ENCODE measurements around the gene ZCCHC24.

The ZCCHC24 gene

DNA sequence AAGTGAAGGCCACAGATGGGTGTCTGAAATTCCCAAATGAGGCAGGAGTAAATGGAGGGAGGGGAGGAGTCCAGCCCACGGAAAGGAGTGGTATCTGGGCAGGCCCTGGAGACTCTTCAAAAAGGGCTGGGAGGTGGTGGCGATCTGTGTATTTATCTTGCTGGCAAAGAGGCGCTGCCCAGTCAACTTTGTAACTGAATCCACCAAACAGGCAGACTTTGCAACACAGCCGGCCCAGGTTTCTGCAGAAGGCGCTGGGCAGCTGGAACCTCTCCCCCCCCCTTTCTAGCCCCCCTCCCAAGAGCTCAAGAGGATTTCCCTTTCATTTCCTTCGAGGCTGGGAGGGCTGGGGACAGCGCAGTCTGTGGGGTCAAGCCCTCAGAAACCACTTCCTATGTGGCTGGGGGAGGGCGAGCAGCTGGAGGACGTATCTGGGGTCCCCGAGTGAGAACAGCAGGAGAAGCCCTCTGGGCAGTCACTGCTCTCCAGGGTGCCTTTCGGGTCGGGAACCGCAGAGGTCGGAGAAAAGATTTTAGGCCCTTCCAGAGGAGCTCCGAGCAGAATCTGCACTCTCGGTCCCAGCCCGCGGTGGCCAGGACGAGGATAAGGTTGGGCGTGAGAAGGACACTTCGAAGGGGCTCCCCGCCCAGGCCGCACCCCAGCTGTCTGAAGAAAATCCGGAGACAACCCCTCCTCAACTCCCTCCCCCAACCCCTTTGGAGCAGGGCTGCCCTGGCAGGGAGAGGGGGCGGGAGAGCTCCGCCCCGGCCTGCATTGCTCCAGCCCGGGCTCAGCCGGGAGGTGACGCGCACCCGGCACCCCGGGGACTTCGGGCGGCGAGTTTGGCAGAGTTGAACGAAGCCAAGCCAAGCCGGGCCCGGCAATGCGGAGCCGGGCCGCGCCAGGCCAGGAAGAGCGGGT is 965 bp downstream of the ZCCHC24 start:
- no peak for FAIRE-seq

DNA sequence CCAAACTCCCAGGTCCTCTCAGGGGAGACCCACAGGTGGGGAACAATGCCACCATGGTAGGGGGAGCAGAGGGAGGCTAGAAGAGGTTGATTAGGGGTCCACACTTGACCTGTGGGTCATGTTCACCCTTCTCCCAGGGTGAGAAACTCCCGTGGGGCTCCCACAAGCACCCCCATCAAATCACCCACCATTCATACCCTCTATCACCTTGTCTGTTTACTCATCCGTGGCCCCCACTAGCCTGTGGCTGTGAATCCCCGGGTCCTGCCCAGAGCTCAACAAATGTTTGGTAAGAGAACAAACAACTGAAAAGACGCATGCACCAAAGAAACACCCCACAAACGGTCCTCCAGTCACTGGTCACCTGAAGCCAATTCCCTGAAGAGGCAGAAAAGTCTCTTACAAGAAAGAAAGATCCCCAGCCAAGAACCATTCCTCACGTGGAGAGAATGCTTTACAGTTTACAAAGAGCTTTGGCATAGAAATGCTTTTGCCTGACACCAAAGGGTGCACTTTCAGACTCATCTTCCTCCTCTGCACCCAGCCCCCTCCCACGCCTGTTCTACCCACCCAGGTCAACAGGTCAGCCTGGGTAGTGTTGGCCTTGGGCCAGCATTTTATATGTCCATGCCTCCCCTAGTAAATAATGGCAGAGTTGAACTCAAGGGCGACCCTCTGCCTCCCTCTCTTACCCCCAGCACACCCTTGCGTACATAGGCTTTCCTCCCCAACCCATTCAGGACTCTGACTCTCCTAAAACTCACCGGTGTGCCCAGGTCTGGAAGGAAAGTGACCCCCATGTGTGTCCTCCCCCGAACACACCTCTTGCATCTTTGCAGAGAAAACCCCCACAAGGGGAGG is 1.9 kb downstream of the ZCCHC24 start:
- FAIRE-seq: no peak

DNA sequence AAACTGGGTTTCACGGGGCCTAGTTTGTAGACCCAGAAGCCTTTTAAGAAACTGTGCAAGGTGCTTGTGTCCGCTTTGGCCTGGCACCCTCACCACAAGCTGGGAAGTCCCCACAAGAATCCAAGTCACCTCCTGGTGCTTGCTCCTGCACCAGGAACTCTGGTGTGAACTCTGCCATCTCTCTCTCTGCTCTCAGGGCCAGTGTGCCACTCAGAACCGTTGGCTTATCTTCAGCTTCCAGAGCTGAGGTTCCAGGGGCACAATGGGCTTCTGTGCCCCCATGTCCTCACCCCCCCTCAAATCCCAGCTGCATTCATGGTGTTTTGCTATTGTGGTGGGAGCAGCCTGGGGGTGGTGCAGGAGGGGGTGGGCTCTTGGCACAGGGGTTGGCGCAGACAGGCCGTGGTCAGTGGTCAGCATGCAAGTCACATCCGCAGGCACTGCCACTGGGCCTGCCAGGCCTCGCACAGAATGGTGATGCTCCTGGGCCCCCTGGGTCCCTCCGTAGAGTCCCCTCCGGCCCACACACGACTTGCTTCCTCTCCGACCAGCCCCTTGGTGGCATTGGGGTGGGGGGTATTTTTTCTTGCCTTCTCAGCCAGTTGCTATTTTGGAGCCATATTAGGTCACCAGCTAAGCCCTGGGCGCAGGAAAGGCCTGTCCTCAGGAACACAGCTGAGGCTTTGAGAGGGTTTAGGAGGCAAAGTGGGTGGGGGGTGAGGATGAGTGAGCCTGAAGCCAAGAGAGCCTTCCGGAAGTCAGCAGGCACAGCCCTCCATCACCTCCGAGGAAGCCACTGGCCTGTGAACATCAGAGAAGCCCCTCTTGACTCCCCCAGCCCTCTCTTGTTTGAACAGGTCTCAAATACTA is 3.0 kb downstream of the ZCCHC24 start:
- FAIRE-seq: no peak

DNA sequence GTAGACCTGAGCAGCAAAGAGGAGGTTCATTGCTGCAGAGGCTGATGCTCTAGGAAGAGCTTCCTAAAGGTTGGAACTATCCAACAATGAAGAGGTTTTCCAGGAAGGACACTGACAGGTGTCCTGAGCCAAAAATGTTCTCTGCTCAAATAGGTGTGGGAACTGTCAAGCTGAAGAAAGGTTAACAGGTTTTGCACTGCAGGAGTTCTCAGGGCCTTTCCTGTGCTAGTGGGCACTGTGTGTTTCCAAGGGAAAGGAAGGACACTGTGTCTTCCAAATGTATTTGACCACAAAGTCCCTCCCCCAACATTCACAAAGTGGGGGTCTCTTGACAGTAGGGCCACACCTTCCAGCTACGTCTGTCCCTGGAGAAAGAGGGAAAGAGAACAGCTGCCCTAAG is 4.0 kb downstream of the ZCCHC24 start:
- no peak for FAIRE-seq

DNA sequence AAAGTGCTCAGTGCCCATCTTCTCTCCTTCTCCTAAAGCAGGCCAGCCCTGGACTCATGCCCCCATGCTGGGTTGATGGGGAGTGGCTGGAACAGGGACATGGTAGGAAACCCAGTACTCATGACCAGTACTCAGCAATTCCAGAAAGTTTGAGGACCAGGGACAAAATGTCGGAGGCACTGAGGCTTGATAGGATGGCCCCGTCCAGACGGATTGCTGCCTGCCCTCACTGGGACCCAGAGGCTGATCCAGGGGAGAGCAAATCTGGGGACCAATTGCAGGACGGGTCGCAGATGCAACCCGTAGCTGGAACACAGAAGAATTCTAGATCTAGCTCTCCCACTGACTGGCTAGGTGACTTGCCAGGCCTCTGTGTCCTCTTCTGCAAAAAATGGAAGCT is 5.1 kb downstream of the ZCCHC24 start:
- no peak for FAIRE-seq

DNA sequence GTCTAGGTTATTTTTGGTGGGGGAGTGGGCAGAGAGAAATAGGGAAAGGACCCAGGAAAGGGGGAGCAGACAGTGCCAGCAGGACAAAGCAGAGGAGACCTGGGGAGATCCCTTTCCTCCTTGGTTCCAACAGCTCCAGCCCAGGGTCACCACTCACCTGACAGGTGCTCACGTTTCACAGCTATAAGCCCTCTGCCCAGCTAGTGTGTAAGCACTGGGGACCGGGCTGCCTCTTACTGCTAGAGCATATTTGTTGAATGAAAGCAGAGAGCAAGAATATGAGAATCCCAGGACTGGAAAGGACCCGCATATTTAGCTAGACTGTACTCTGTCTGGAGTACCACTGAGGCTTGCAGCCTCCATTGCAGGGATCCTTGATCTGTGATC is 6.7 kb downstream of the ZCCHC24 start:
- FAIRE-seq: no peak

DNA sequence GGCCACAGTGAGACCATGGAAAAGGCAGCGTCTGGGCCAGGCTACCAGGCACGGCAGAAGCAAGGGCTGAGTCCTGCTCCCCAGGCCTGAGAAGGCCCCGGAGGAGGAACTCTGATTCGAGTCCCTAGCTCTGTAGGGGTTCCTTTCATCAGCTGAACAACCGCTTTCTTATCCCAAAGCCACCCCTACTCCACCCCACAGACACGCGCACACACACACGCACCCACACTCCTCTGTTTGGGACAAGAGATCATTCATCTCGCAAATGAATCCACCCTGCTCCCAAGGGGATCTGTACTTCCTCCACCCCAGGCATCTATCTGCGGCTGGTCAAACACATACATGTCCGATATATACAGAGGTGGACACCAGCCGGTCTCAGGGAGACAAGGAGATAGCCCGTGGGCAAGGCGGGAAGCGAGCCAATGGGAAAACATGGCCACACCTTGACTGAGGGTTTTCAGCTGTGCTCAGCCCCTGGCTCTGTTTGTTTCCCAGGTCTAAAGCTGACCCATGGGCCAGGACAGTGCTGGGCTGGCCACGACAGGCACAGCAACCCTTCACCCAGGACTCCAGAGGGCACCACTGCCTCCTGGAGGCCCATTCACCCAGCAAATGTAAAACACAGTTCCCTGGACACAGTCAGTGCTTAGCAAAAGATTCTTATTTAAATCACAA is 7.3 kb downstream of the ZCCHC24 start:
- no peak for FAIRE-seq

DNA sequence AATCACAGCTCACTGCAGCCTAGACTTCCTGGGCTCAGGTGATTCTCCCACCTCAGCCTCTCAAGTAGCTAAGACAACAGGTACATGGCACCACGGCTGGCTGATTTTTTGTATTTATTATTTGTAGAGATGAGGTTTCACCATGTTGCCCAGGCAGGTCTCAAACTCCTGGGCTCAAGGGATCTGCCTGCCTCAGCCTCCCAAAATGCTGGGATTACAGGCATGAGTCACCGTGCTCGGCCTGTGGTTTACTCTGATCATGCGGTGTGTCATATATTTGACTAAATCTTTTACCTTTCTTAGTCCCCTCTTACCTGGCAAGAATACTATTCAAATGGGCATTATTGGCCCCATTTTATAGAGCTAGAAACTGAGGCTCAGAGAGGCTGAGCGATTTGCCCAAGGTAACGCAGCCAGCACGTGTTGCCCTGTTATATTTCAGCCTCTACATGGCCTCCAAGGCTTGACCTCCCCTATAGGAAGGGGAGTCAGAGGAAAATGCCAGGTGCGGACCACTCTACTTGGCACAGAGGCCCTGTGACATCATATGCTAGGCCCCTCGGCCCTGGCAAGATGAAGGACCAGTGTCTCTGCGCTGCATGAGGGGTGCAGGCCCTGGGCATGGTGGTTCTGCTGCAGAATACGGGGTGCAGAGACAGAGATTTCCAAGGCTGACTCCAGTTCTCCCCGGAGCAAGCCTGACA is 8.2 kb downstream of the ZCCHC24 start:
- no peak for FAIRE-seq

DNA sequence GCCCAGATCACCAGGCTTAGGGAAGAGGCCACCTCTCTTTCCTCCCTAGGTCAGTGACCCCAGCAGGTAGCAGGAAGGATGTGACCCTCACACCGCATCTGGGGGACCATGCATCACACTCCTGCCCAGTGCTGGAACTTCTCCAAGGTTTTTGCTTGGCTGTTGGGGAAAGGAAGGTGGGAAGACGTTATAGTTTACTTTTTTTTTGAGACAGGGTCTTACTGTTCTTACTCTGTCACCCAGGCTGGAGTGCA is 8.6 kb downstream of the ZCCHC24 start:
- no peak for FAIRE-seq

DNA sequence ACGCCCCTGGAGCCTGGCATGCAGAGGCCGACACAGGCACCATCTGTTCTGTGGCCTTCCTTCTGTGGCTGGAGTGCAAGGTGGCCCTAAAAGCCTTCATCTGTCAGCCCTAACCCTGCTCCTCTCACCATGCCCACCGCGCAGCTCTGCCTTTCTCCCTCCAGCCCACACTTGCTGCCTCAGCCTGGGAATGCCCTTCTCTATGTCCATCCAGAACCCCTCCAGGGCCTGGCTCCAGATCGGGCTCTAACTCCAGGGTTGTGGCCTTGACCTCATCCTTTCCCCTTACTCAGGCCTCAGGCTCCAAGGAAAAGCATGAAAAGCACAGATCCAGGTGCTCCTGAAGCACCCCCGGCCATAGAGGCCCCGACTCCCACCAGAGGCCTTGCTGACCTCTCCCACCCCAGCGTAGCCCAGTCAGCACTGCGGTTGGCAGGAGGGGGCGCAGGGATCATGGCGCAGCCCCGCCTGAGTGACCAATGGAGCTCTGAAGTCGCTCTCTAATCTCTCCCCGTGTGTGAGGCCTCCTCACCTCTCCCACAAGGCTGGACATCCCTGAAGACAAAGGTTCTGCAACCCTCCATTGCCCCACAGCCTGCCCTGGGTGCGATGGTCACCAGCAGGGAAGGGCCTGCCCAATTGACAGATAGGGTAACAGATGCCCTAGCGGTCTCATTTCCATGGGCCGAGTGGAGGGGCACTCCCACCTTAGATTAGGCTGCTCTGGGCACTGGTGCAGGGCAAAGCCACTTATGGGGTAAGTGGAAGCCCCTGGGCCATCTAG is 9.2 kb downstream of the ZCCHC24 start:
- no peak for FAIRE-seq

DNA sequence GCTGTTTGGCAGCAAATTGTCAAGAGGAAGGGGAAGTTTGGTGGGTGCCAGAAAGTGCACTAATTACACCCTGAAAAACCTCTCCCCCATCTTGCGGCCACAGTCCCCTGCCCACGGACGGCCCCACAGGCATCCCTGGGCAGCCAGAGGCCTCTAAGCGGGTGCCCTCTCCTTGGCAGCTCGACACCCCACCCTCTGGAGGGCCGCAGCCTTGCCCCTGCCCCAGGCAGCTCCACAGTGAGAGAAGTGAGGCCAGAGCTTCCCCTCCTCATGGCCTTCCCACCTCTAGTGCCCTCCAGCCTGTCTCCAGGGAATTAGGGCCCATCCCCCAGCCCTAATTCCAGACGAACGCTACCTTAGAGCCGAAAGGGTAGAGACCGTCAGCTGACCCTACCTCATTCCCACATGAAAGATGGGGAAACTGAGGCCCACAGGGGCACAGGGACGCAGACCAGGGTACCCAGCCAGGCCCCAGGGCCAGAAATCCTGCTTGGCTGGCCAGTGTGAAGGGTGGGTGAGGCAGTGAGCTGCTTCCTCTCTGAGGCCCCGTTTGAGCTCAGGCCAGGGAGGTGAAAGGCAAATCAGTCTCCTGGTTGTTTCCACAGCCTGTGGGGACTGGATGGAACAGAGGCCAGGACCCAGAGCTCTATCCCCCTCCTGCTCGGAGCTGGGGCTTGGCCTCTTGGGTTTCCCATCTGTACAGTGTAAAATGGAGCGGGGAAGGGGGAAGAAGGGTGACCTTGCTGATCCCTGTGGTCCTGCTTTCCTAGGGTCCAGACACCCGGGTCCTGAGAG is 10.0 kb downstream of the ZCCHC24 start:
- FAIRE-seq: no peak

DNA sequence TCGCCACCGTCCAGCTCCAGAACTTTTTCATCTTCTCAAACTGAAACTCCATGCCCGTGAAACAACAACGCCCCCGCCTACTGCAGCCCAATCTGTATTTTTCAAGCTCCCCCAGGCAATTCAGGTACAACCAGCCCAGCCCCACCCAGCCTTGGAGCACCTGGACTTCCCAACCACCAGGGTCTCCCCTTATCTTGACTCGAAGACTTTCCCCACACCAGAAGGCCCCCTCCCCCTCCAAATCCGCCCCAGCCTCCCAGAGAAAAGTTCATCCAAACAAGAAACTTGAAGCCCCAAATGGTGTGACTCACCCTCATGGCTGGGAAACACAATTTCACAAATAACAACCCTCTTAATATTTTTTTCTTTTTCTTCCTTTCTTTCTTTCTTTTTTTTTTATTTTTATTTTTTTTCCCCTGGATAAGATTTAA is 10.6 kb downstream of the ZCCHC24 start:
- no peak for FAIRE-seq

DNA sequence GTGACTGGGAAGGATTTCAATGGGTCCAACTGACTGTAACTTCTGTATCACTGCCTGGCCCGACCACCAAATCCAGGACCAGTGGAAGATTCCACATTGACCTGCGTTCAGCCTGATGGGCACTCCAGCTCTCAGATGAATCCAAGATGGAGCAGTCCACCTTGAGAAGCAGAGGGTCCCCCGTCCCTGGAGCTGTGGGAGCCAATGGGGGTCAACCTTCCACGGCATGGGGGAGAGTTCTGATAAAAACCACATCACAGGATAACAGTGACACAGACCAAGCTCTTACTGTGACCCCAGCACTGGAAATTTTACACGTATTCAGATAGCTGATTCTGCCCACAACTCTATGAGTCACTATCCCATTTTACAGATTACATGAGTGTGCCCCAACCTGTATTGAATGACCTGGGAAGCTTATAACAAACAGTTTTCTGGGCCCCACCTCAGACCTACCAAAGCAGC is 11.2 kb downstream of the ZCCHC24 start:
- no peak for FAIRE-seq

DNA sequence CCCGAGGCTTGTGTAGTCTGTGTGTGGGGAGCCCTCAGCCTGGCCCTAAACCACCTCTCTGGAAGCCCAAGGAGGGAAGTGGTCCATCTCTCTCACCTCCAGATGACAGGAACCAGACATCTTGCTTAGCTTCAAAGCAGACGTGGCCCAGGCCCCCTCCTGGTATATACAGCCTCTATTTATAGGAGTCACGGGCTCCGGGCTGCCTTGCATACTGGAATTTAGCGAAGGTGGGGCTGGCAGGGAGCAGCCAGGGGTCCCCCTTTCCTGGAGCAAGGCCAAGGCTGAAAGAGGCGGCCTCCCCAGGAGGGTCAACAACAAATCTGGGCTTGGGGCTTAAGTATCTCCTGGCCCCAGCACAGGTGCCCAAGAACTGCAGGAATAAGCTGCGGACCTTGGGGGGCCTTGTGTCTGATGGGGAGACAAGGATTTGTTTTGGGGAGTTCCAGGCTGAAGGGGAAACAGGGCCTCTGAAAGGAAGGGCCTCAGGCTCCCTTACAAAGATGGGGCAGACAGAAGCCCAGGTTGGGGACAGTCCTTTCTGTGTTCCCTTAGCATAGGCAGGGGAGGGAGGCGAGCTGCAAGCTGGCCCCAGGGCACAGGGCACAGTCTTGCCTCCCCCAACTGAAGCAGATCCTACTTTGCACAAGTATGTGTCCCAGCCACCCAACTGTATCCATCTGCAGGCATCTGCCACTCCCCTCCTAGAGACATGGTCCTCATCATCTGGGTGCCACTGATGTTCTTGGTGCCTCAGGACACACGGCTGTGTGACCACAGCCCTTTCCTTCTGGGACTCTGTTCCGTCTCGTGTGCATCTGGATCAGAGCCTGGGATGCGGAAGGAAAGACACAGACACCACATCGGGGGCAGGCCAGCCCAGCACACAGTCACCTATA is 11.9 kb downstream of the ZCCHC24 start:
- no peak for FAIRE-seq

DNA sequence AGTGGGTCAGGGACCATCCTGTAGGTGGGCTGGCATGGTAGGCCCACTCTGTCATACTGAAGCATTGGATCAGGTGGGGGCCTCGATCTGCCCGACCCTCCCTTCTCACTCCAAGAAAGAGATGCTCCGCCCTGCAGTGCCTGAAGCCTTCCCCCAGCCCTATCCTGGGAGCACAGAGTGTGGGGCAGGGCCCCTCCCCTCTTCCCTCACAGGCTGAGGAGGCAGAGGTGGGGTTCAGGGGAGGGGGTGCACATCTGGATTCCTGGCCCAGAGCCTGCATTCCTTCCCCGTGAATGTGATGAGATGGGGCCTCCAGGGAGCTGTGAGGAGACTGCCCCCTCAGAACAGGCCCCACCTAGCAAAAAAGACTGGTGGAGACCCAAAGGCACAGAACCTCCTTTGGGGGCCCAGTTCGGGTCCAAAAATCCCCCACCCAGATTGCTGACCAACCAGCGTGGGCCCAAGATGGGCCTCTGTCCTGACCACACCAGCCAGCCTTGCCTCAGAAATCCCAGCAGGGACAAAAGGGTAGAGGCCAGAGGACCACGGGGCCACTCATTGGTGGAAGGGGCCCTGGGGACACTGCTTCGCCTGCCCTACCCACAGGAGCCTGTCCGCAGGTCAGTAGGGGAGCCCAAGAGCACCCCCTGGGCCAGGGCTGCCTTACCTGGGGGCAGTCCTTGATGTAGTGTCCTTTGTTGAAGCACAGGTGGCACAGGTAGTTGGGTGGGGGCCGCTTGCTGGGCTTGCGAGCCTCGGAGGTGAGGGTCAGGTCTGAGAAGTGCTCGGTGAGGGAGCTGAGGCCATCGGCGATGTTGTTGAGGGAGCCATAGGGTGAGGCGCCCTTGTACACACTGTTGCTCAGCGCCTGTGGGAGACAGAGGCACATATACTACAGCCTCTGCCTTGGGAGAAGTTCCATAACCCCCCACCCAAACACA is 13.3 kb downstream of the ZCCHC24 start:
- no peak for FAIRE-seq

DNA sequence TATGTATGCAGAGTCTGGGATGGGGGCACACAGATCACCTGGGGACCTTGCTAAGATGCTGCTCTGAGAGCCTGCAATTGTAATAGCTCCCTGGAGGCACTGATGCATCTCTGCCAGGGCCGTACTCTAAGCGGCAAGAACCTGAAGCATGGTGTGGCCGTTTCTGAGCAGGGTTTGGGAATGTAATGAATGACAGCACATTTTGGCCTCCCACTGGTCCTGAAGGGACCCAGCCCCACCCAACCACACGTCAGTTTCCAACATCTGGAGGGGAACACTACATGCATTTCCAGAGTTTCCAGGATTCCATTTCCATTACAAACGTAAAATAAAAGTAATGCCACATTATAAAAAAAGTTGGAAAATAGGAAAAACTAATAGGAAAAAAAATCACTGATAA is 14.0 kb downstream of the ZCCHC24 start:
- no peak for FAIRE-seq

DNA sequence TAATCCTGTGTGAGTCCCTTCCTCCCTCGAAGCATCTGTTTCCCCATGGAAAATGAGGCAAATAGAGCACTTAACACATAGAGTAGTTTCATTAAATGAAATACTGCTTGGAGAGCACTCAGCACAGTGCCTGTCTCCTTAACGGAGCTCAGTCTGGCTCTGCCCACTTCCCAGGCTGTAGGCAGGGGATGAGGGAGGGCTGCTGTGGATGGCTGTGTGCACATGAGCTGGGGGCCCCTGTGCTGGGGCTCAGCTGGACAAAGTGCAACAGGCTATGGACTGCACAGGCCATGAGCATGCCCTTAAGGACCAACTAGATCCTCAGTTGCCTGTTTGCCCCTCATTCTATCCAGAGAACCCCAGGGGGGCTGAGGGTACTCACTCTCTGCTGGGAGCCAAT is 14.5 kb downstream of the ZCCHC24 start:
- no peak for FAIRE-seq

Data from colon (tissue), 2 donors.